K562 (cell line): Measurements from ENCODE around the gene ARRB2. TPM values are rescaled to one million over a fixed set of nuclear protein-coding genes. Genes with fewer than 3 reads are reported as not detected.

ENCODE experiments used
- ATAC-seq: fragments of 200-7000 bp; cut with Tn5 transposase; 3 replicates; pipeline ENCODE4 v1.9.1; 2020; ENCODE audit warnings: moderate library complexity
- BruUV-seq: library from RNA; stranded (reverse); fragments of 400-500 nt; replicated peaks from 2 replicates; lab custom pipeline; 2021; lab: Mats Ljungman, UMichigan
- CTCF ChIA-PET: fragments of 300-600 bp; formaldehyde crosslinking; extraction: SDS; loops from one replicate; lab custom pipeline; 2021; ENCODE audit warnings: low intra/inter-chr PET ratio; lab: Yijun Ruan, JAX
- POLR2A ChIA-PET: fragments of 300-600, 350-650 bp; sonication (Branson Sonifier 250); formaldehyde crosslinking; extraction: SDS; loops from one replicate; lab custom pipeline; 2021; ENCODE audit warnings: antibody characterized with exemption, inconsistent platforms; lab: Yijun Ruan, JAX
- DNase-seq, 4 experiments: peaks; one replicate each; pipeline versions ENCODE4 v3.0.0 to v3.0.0-alpha.2; 2011 to 2018; ENCODE audit warnings: low spot score in 3 of 4, mixed read lengths in 3 of 4; ENCODE audit errors: extremely low read depth in 1 of 4
- FAIRE-seq: peaks from 2 replicates; lab custom pipeline; 2011; peaks lifted over from hg19 to GRCh38; lab: Jason Lieb, UNC
- H2AFZ ChIP-seq: 2 replicates; pipeline ENCODE4 v1.6.0; 2011; ENCODE audit warnings: low read depth, low read length, control low read depth, inconsistent platforms
- H3K27ac ChIP-seq: fragments of 200-600 bp; 3 replicates; pipeline ENCODE4 v1.8.0; 2011; ENCODE audit warnings: low read depth, mild to moderate bottlenecking, control low read depth, inconsistent platforms, low read length, moderate library complexity, mixed read lengths; ENCODE audit errors: extremely low read depth
- H3K27me3 ChIP-seq, 2 experiments: fragments of 300-600 bp in 1 of 2; 2 replicates in 1 of 2; 3 replicates in 1 of 2; pipeline versions ENCODE4 v1.6.0 to v1.8.0; 2011; ENCODE audit warnings: inconsistent platforms in 2 of 2, low read length in 2 of 2, mild to moderate bottlenecking in 1 of 2, mixed read lengths in 1 of 2, moderate library complexity in 1 of 2; ENCODE audit not compliant: control insufficient read depth in 2 of 2, insufficient read depth in 2 of 2
- H3K36me3 ChIP-seq: fragments of 300-600 bp; 3 replicates; pipeline ENCODE4 v1.8.0; 2011; ENCODE audit warnings: mild to moderate bottlenecking, low read length, inconsistent platforms; ENCODE audit not compliant: control insufficient read depth, insufficient read depth
- H3K4me1 ChIP-seq, 2 experiments: fragments of 200-600 bp in 1 of 2; replicated peaks in 1 of 2; 2 replicates in 1 of 2; 3 replicates in 1 of 2; pipeline versions ENCODE4 v1.5.1 to v1.8.0; 2011; ENCODE audit warnings: inconsistent platforms in 2 of 2, low read length in 2 of 2, mild to moderate bottlenecking in 1 of 2, mixed read lengths in 1 of 2, moderate library complexity in 1 of 2; ENCODE audit not compliant: control insufficient read depth in 2 of 2, insufficient read depth in 2 of 2
- H3K4me2 ChIP-seq: 2 replicates; pipeline ENCODE4 v1.6.1; 2011; ENCODE audit warnings: low read length, control low read depth, inconsistent platforms, mixed read lengths; ENCODE audit not compliant: insufficient read depth
- H3K4me3 ChIP-seq: fragments of 200-600 bp; sonication (generic), shearing (Covaris generic); 2 replicates; pipeline ENCODE4 v1.5.1; 2016; ENCODE audit warnings: control low read depth, inconsistent platforms
- H3K79me2 ChIP-seq: fragments of 200-600 bp; 3 replicates; pipeline ENCODE4 v1.8.0; 2011; ENCODE audit warnings: low read length, inconsistent platforms; ENCODE audit not compliant: control insufficient read depth, insufficient read depth
- H3K9ac ChIP-seq, 2 experiments: 2 replicates each; pipeline versions ENCODE4 v1.6.0 to v1.6.1; 2011; ENCODE audit warnings: low read depth in 2 of 2, low read length in 2 of 2, control low read depth in 1 of 2, inconsistent platforms in 1 of 2, mild to moderate bottlenecking in 1 of 2, mixed read lengths in 1 of 2; ENCODE audit not compliant: insufficient read depth in 1 of 2
- H3K9me1 ChIP-seq: one replicate; pipeline ENCODE4 v1.6.0; 2011; ENCODE audit warnings: inconsistent platforms, mild to moderate bottlenecking, low read length, moderate library complexity; ENCODE audit not compliant: control insufficient read depth, insufficient read depth
- H3K9me3 ChIP-seq: replicated peaks from 2 replicates; pipeline ENCODE4 v1.5.1; 2011; ENCODE audit warnings: low read depth, low read length, inconsistent platforms; ENCODE audit not compliant: control insufficient read depth, insufficient read depth
- H4K20me1 ChIP-seq: replicated peaks from 2 replicates; pipeline ENCODE4 v1.6.1; 2011; ENCODE audit warnings: low read length, inconsistent platforms, mixed read lengths; ENCODE audit not compliant: control insufficient read depth, insufficient read depth
- UBTF ChIP-seq, 2 experiments: IDR thresholded peaks; 2 replicates each; pipeline ENCODE4 v1.6.1; 2012; ENCODE audit warnings: improper control_type of control experiment in 2 of 2, low read depth in 2 of 2, low read length in 2 of 2, borderline replicate concordance in 1 of 2
- USF2 ChIP-seq: sonication (generic); formaldehyde crosslinking; IDR thresholded peaks from 2 replicates; pipeline ENCODE4 v1.5.0; 2020; ENCODE audit warnings: missing genetic modification reagents
- WGBS: fragments of 100-300 bp; shearing (Covaris generic); methylation state at CpG from one replicate; pipeline ENCODE4 v1.1.6; 2016; ENCODE audit warnings: low coverage, mixed read lengths; ENCODE audit not compliant: insufficient coverage; ENCODE audit errors: missing lambda C conversion rate; 5-methylcytosine and 5-hydroxymethylcytosine counted together
- in situ Hi-C: fragments of 300-500 bp; cut with MboI; formaldehyde crosslinking; loops from 4 replicates; pipeline ENCODE4 v1.15.0; 2018; ENCODE audit warnings: inconsistent platforms, mixed read lengths
- intact Hi-C: fragments of 100-400 bp; cut with micrococcal nuclease; formaldehyde crosslinking; loops from 2 replicates; pipeline ENCODE4 v1.14.2; 2022
- polyA plus RNA-seq, 8 experiments: library from polyadenylated mRNA; depleted of rRNA in 4 of 8; stranded (reverse) in 5 of 8; unstranded in 3 of 8; fragments of >200 nt; fragmentation: Nextera tagmentation in 2 of 8; fragmentation: Illumina TruSeq in 1 of 8; extraction: Ambion mirVana in 2 of 8; extraction: Trizol in 1 of 8; gene quantifications; 2 replicates each; pipeline versions ENCODE4 v1.2.1 to v1.2.3, GENCODE V29; 2011 to 2014; ENCODE audit warnings: inconsistent platforms in 1 of 8, missing spikeins in 1 of 8
- total RNA-seq, 7 experiments: library from RNA; depleted of rRNA in 6 of 7; stranded (reverse); fragments of >200 nt in 6 of 7; fragmentation: Illumina TruSeq in 2 of 7; extraction: Trizol in 2 of 7; gene quantifications; 2 replicates each; pipeline versions ENCODE4 v1.2.1 to v1.2.3, GENCODE V29; 2011 to 2021; ENCODE audit warnings: low replicate concordance in 1 of 7

The ARRB2 gene
- total and polyA plus RNA-seq, 9 of the 15 experiments (the other 6 are each of a cell fraction or from before 2014, with no cell fraction given) = 0.79 to 15.3 (median 8.8) TPM

GRCh38 chr17:4766723-4767122, 56.3 kb downstream of the ARRB2 start:
- CTCF ChIA-PET = no interaction called here
- Histone ChIP-seq H3K9me1 (no peaks in the 10 kb centered on the region), H3K9me3 (no peaks in the 10 kb centered on the region), H3K79me2 (no peaks in the 10 kb centered on the region), H3K9ac (no peak overlapping the region), H2AFZ (no peak overlapping the region), H4K20me1 (no peaks in the 10 kb centered on the region), H3K27ac (no peak overlapping the region), H3K27me3 (peaks cover 12 to 15% of the 10 kb centered on the region in 2 experiments), H3K4me2 (no peak overlapping the region), H3K36me3 (no peaks in the 10 kb centered on the region), H3K4me1 (no peaks in the 10 kb centered on the region), H3K4me3 (no peak overlapping the region)
- POLR2A ChIA-PET = no interaction called here
- no peak for TF ChIP-seq USF2 (CRISPR knock-in tag)
- no peak for TF ChIP-seq UBTF (IDR thresholded peaks at IDR 0.05; ENCODE audit: borderline replicate concordance in 1 of 2, low read depth in 2 of 2, low read length in 2 of 2)
- in situ Hi-C loops (no loop called here), intact Hi-C loops (no loop called here)
- DNase-seq = no peak
- 7% methylated on average over 7 of the region's 9 CpGs for WGBS
- no peak for FAIRE-seq
- ATAC-seq = no peak
- no TSS peak for BruUV-seq
